ENCODE data around the gene LTN1. TPM values are rescaled to one million over a fixed set of nuclear protein-coding genes. Genes with fewer than 3 reads are reported as not detected.

The LTN1 gene
- polyA plus RNA-seq, 2 donors = 3.4 to 5.0 TPM

Other genes with a start within 250 kb of the LTN1 start
- gene RWDD2B, start 26.5 kb upstream of the LTN1 start, polyA plus RNA-seq = 1 to 10 TPM; 8.7 to 9.7 TPM
- 10 to 100 TPM; 14.0 to 22.9 TPM for gene USP16, start 31.8 kb upstream of the LTN1 start, polyA plus RNA-seq
- 100 to 1,000 TPM in 1 of 2 donors, 10 to 100 TPM in 1; 77.7 to 109 TPM for gene CCT8, start 80.8 kb upstream of the LTN1 start, polyA plus RNA-seq
- 1 to 10 TPM; 2.1 to 4.0 TPM for gene MAP3K7CL, start 137.8 kb upstream of the LTN1 start, polyA plus RNA-seq

All from esophagus (tissue), 2 donors.